ENCODE data around the gene NDUFS6. TPM values are rescaled to one million over a fixed set of nuclear protein-coding genes. Genes with fewer than 3 reads are reported as not detected.

Gene NDUFS6
- total RNA-seq, 1 experiment from 2014 or later, result 104 TPM

- DNase-seq (no peak), ATAC-seq (no peak)
- Histone ChIP-seq H3K4me1 (ENCODE audit: insufficient read depth, low read length) (no peaks in the 10 kb centered on the region), H4K20me1 (ENCODE audit: low read length) (no peaks in the 10 kb centered on the region), H3F3A (ENCODE audit: low read length, unreplicated experiment) (no peaks in the 10 kb centered on the region), H3K4me2 (ENCODE audit: low read length) (no peak overlapping the region), H3K9me2 (replicated peaks; ENCODE audit: low read length) (no peaks in the 10 kb centered on the region), H3K36me3 (ENCODE audit: low read depth, low read length) (no peaks in the 10 kb centered on the region), H3K79me2 (ENCODE audit: low read length) (no peaks in the 10 kb centered on the region), H3K9me3 (ENCODE audit: low read length) (no peaks in the 10 kb centered on the region), H2AFZ (ENCODE audit: low read length) (no peak overlapping the region), H3K27me3 (ENCODE audit: low read length) (peaks cover 32% of the 10 kb centered on the region; the same call in 1 of the 2 replicates), H3K4me3 (ENCODE audit: low read length) (no peak overlapping the region), H3K9ac (ENCODE audit: low read length) (no peak overlapping the region), H3K27ac (ENCODE audit: low read length) (no peak overlapping the region)
- BruUV-seq (replicated peaks), result no TSS peak
- ChIA-PET CTCF (no interaction called here), POLR2A (ENCODE audit: unreplicated experiment) (no interaction called here)
- TF ChIP-seq, protein P1, sequence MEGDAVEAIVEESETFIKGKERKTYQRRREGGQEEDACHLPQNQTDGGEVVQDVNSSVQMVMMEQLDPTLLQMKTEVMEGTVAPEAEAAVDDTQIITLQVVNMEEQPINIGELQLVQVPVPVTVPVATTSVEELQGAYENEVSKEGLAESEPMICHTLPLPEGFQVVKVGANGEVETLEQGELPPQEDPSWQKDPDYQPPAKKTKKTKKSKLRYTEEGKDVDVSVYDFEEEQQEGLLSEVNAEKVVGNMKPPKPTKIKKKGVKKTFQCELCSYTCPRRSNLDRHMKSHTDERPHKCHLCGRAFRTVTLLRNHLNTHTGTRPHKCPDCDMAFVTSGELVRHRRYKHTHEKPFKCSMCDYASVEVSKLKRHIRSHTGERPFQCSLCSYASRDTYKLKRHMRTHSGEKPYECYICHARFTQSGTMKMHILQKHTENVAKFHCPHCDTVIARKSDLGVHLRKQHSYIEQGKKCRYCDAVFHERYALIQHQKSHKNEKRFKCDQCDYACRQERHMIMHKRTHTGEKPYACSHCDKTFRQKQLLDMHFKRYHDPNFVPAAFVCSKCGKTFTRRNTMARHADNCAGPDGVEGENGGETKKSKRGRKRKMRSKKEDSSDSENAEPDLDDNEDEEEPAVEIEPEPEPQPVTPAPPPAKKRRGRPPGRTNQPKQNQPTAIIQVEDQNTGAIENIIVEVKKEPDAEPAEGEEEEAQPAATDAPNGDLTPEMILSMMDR (conservative IDR thresholded peaks at IDR 0.05; ENCODE audit: low read depth, low read length), result no peak
- TF ChIP-seq EZH2 (IDR thresholded peaks at IDR 0.05; ENCODE audit: low read length, unreplicated experiment) (no peak), EZH2phosphoT487 (IDR thresholded peaks at IDR 0.05; ENCODE audit: borderline replicate concordance, low read length) (no peak)
- intact Hi-C loops (cut with micrococcal nuclease), result no loop called here
These were observed 52.3 kb downstream of the NDUFS6 start for GRCh38 chr5:1853531-1853930.

GRCh38 chr5:1855075-1855474 is 53.9 kb downstream of the NDUFS6 start:
- ChIA-PET POLR2A (ENCODE audit: unreplicated experiment) (no interaction called here), CTCF (no interaction called here)
- Histone ChIP-seq H3K9me2 (replicated peaks; ENCODE audit: low read length) (no peaks in the 10 kb centered on the region), H4K20me1 (ENCODE audit: low read length) (no peaks in the 10 kb centered on the region), H3K9ac (ENCODE audit: low read length) (no peak overlapping the region), H3K79me2 (ENCODE audit: low read length) (no peaks in the 10 kb centered on the region), H3K27ac (ENCODE audit: low read length) (no peak overlapping the region), H2AFZ (ENCODE audit: low read length) (no peak overlapping the region), H3K36me3 (ENCODE audit: low read depth, low read length) (no peaks in the 10 kb centered on the region), H3K4me3 (ENCODE audit: low read length) (no peak overlapping the region), H3K27me3 (ENCODE audit: low read length) (peaks cover 31% of the 10 kb centered on the region; the same call in 1 of the 2 replicates), H3K4me1 (ENCODE audit: insufficient read depth, low read length) (no peaks in the 10 kb centered on the region), H3K9me3 (ENCODE audit: low read length) (no peaks in the 10 kb centered on the region), H3K4me2 (ENCODE audit: low read length) (no peak overlapping the region), H3F3A (ENCODE audit: low read length, unreplicated experiment) (no peaks in the 10 kb centered on the region)
- TF ChIP-seq, protein P1 (conservative IDR thresholded peaks at IDR 0.05; ENCODE audit: low read depth, low read length), result no peak
- TF ChIP-seq EZH2 (IDR thresholded peaks at IDR 0.05; ENCODE audit: low read length, unreplicated experiment) (no peak), EZH2phosphoT487 (IDR thresholded peaks at IDR 0.05; ENCODE audit: borderline replicate concordance, low read length) (no peak)
- ATAC-seq (no peak), DNase-seq (no peak)
- intact Hi-C loops (cut with micrococcal nuclease), result no loop called here
- no TSS peak for BruUV-seq (replicated peaks)

GRCh38 chr5:1855596-1855995 is 54.4 kb downstream of the NDUFS6 start:
- Histone ChIP-seq H3K27me3 (ENCODE audit: low read length) (peaks cover 26% of the 10 kb centered on the region; the same call in 1 of the 2 replicates), H3K27ac (ENCODE audit: low read length) (no peak overlapping the region), H3F3A (ENCODE audit: low read length, unreplicated experiment) (no peaks in the 10 kb centered on the region), H3K9me3 (ENCODE audit: low read length) (no peaks in the 10 kb centered on the region), H3K4me1 (ENCODE audit: insufficient read depth, low read length) (no peaks in the 10 kb centered on the region), H3K36me3 (ENCODE audit: low read depth, low read length) (no peaks in the 10 kb centered on the region), H3K9me2 (replicated peaks; ENCODE audit: low read length) (no peaks in the 10 kb centered on the region), H2AFZ (ENCODE audit: low read length) (no peak overlapping the region), H3K4me2 (ENCODE audit: low read length) (no peak overlapping the region), H3K9ac (ENCODE audit: low read length) (no peak overlapping the region), H4K20me1 (ENCODE audit: low read length) (no peaks in the 10 kb centered on the region), H3K4me3 (ENCODE audit: low read length) (no peak overlapping the region), H3K79me2 (ENCODE audit: low read length) (no peaks in the 10 kb centered on the region)
- ChIA-PET POLR2A (ENCODE audit: unreplicated experiment) (no interaction called here), CTCF (no interaction called here)
- no TSS peak for BruUV-seq (replicated peaks)
- intact Hi-C loops (cut with micrococcal nuclease), result no loop called here
- TF ChIP-seq EZH2 (IDR thresholded peaks at IDR 0.05; ENCODE audit: low read length, unreplicated experiment) (no peak), EZH2phosphoT487 (IDR thresholded peaks at IDR 0.05; ENCODE audit: borderline replicate concordance, low read length) (no peak)
- TF ChIP-seq, protein P1 (conservative IDR thresholded peaks at IDR 0.05; ENCODE audit: low read depth, low read length), result no peak
- ATAC-seq (no peak), DNase-seq (no peak)
